Sigmoid colon (tissue), 4 donors: Measurements from ENCODE around the gene ZBTB5.
"Not testable (repeated sequence)": the region's sequence is repeated elsewhere in the genome, so short reads cannot be mapped to it uniquely, and the experiment has no call there.

Experiments
- CTCF ChIP-seq, 4 experiments: fragments of 450-650 bp in 3 of 4; fragments of 200-600 bp in 1 of 4; IDR thresholded peaks; one replicate each; pipeline ENCODE4 v1.5.1; 2016 to 2019; ENCODE audit warnings: antibody characterized with exemption in 4 of 4, mild to moderate bottlenecking in 3 of 4, moderate library complexity in 2 of 4
- POLR2A ChIP-seq, 2 donors: fragments of 450-650 bp; IDR thresholded peaks; one replicate each; pipeline ENCODE4 v1.6.1; 2016; ENCODE audit warnings: antibody characterized with exemption in 2 of 2, mild to moderate bottlenecking in 2 of 2, moderate library complexity in 2 of 2
- POLR2AphosphoS5 ChIP-seq, 4 donors: sonication (generic); formaldehyde crosslinking; IDR thresholded peaks; one replicate each; pipeline ENCODE4 v1.6.1; 2017; ENCODE audit warnings: antibody characterized with exemption in 4 of 4

- TF ChIP-seq CTCF, POLR2A, POLR2AphosphoS5 (IDR thresholded peaks at IDR 0.05): not testable (repeated sequence)
Observed at GRCh38 chr9:37426431-37426830, 38.8 kb downstream of the ZBTB5 start.
